NCI-H2081 (cell line): ENCODE measurements around the gene CCT5.
"Not testable (repeated sequence)": the region's sequence is repeated elsewhere in the genome, so short reads cannot be mapped to it uniquely, and the experiment has no call there.

Source experiments
- DNase-seq, 2 experiments: peaks; one replicate each; lab custom pipeline; 2025; lab: John Stamatoyannopoulos, UW

The CCT5 gene

DNA sequence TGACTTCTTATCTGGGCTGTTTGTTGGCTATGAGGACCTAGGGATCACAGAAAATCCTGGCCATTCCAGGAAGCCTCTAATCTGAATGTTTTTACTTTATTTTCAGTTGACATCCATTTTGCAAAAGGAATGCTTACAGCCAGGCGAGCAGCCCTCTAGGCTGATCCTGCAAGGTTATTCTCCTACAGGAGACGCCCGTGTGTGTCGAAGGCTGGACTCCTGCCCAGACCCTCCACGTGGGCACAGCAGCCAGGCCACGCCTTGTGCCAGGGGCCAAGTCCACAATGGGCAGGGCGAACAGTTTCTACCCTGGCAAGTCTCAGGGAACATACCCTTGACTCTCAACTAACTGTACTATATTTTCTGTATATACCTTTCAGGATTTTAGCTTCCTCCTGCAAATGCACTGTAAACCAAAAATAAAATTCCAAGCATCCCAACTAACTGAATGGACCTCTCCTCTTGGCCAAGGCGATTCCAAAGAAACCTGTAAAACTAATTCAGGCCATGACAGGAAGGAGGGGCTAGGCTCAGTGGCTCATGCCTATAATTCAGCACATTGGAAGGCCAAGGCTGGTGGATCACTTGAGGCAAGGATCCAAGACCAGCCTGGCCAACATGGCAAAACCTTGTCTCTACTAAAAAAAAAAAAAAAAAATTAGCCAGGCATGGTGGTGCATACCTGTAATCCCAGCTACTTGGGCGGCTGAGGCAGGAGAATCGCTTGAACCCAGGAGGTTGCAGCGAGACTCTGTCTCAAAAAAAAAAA lies 51.9 kb downstream of the CCT5 start:
- DNase-seq, result peak; percentile 91 to 96

DNA sequence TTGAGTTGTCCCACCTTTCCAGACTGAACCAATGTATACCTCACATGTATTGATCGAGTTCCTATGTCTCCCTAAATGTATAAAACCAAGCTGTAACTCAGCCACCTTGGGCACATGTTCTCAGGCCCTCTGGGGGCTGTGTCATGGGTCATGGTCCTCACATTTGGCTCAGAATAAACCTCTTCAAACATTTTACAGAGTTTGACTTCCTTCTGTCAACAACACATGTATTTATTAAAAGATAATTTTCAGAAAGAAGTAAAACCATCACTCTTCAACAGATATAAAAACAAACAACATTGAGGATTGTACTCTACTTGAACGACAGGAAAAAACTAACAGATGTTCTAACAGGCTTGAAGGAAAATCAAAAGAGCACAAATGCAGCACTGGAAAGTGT lies 53.1 kb downstream of the CCT5 start:
- DNase-seq, result no peak

DNA sequence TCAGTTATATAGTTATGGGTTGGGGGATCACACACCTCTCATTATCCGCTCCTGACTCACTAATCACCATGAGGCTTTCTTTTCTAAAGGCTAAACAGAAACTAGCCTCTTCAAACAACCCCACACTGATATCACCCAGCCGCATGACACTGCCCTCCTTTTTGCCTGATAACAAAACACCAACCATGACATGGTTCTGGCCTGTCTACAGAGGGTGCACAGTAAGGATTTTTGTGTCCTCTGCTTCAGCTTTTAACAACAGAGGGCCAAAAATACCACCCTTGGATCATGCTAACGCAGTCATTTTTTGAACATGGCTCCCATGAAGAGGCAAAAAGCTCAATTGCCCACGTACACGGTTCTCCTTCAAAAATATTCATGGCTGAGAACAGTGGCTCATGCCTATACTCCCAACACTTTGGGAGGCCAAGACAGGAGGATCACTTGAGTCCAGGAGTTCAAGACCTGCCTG lies 53.7 kb downstream of the CCT5 start:
- no peak for DNase-seq

DNA sequence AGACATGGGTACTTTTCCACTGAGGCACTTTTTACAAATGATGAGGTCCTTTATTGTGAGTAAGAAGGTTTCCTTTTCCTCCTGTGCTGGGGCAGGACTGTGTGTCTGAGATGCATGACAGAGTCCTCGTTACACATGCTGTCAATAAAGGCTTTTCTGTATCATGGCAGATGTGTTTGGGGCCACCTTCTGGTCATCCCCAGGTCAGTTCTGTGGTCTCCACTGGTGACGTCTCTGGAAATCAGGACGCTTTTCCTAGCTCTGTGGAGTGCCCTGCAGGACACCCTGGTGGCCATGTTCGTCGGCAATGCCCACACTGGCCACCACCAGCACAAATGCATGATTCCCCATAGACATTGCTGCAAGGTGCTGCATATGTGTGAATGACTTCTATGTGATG lies 54.9 kb downstream of the CCT5 start:
- peak in 1 of 2 experiments; percentile 52 for DNase-seq

DNA sequence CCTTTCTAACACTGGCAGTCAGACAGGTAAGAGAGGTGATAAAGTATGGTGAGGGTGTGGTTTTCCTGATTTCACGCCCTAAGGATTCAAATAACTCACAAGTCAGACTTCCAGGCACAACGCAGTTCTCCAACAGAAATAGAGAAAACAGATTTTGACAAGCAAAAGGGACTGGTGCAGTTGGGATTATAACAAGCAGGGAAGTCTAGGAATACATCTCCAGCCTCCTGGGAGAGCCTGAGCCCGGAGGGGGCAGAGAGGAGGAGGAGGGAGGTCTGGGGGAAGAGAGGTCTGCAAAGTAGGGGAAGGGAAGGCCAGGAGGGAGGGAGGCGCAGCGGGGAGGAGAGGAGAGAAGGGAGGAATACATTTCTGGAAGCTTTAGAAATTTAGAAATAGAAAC lies 56.0 kb downstream of the CCT5 start:
- peak in 1 of 2 experiments; percentile 71 for DNase-seq

DNA sequence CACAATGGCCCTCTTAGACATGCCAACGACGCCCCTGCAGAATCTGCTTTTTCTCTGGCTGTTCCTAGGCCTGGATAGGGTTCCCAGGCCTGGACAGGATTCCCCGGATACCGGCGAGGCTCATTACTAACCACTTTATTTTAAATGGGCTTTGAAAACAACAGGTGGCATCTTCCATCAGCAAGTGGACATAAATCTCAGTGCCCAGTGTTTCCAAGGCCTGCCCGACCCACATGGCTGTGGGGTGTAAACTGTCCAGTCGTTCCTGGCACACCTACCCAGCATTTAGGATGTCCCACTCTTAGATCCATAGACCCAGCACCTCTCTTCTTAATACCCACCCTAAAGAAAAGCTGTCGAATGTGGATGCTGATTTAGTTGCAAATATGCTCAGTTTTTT lies 56.7 kb downstream of the CCT5 start:
- DNase-seq, result peak in 1 of 2 experiments; percentile 62

DNA sequence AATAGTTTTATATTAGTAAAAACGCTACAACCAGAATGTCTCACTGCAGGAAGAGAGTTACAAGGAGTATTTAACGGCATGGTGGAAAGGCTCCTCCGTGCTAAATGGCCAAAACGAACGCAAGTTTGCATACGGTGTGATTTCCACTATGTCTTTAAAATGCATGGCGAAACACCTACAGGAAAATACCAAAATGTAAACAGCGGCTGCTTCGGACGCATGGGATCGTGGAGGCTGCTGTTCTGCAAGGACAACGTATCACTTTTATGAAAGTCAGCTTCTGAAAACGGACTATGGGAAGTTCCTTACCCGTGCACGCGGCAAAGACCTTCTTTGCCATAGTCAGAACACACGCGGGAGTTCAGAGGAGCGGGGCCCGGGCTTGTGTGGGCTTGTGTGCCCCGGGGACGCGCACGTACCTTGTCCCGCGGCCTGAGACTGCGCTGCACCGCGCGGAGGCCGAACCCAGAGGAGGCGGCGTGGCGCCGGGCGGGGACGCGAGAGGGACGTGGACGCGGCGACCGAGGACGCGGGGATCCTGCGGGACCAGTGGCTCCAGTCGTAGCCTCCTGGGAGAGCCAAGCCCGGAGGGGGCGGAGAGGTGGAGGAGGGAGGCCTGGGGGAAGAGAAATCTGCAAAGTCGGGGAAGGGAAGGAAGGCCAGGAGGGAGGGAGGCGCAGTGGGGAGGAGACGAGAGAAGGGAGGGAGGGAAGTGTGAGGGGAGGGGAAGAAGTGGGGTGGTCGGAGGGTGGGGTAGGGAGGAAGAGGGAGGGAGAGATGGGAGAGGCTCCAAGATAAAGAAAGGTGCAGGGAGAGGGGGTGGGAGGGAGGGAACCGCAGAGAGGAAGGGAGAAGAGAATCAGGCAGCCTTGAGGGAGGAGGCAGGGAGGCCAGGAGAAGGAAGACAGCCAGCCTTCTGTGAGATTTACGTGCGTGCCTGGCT lies 57.4 kb downstream of the CCT5 start, which contains the start of gene CMBL:
CMBL (minus strand) TSS at position 697 of the 943 bp plus-strand sequence. CDS start 17,140 bp downstream, outside the sequence.
- peak; percentile 89 to 94 for DNase-seq

DNA sequence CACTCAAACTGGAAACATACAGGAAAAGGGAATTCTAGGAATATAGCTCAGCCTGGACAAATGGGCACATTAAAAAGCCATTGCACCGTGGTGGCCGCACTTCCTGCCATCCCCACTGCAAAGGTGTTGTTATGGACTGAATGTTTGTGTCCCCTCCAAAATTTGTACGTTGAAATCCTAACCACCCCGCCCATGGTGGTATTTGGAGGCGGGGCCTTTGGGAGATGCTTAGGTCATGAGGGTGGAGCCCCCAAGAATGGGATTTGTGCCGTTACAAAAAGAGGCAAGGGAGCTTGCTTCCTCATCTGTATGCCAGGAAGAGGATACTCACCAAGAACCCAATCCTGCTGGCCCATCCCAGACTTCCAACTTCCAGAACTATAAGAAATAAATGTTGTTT lies 58.8 kb downstream of the CCT5 start:
- no peak for DNase-seq

DNA sequence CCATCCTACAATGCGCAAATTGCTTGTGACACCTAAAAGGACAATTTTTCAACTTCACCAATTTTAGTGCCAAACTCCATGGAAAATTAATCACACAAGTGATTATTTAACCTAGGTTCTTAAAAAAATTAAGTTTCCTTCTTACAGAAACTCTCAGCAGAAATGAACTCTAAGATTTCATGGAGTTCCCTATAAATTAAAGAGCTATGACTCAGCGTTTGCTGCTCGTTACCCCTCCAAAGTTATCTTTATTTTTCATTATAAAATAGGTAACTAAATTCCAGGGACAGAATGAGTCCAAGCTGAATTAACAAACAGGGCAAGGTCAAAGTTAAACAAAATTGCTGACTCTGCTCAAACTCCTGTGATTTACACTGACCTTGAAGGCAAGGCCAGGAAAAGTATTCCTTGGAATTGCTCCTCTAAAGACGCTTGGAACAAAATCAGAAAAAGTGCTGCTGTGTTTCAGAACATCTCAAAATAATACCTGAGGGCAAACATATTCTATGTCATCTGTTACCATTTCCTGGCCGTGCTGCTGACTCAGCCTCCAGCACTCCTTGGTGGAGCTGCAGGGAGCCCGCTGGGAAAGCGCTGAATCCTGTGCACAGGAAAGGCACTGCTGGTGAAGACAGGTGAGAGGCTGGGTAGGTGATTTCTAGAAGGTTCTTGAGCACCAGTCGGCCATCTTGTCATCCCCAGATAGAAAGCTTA lies 60.1 kb downstream of the CCT5 start:
- peak; percentile 40 to 74 for DNase-seq

DNA sequence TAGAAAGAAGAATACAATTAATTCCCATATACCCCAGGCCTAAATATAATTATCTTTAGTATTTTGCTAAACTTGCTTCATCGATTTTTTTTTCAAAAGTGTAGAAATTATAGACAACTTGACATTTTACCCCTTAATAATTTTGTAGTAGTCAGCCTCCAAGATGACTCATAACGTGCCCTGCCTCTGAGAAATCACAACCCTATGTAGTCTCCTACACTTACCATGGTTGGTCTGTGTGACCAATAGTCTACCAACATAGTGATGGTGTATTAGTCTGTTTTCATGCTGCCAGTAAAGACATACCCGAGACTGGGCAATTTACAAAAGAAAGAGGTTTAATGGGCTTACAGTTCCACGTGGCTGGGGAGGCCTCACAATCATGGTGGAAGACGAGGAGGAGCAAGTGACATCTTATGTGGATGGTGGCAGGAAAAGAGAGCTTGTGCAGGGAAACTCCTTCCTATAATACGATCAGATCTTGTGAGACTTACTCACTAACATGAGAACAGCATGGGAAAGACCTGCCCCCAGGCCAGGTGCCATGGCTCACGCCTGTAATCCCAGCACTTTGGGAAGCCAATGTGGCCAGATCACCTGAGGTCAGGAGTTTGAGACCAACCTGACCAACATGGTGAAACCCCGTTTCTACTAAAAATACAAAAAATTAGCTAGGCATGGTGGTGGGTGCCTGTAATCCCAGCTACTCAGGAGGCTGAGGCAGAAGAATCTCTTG lies 60.9 kb downstream of the CCT5 start:
- DNase-seq, result not testable (repeated sequence)

DNA sequence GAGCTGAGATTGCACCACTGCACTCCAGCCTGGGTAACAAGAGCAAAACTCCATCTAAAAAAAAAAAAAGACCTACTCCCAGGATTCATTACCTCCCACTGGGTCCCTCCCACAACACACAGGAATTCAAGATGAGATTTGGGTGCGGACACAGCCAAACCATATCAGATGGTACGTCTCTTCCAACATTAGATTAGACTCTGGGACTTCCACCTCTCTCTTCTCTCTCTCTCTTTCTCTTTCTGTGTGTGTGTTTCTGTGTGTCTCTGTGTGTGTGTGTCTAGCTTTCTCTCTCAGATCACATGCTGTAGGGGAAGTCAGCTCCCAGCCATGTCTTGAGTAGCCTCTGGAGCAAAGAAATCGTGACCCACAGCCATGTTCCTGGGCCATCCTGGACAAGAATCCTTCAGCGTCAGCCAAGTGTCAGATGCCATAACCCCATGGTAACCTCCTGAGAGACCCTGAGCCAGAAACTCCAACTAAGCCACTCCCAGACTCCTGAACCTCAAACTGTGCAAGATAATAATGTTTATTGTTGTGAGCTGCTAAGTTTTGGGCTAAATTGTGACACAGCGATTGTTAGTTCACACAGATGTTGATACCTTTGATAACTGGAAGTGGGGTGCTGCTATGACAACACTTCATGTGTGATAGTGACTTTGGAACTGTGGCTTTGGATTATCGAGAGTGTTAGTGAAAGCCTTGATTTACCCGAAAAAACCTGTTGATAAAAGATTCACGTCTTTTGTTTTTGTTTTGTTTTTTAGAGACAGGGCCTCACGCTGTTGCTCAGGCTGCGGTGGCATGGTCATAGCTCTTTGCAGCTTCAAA lies 61.7 kb downstream of the CCT5 start:
- no peak for DNase-seq

DNA sequence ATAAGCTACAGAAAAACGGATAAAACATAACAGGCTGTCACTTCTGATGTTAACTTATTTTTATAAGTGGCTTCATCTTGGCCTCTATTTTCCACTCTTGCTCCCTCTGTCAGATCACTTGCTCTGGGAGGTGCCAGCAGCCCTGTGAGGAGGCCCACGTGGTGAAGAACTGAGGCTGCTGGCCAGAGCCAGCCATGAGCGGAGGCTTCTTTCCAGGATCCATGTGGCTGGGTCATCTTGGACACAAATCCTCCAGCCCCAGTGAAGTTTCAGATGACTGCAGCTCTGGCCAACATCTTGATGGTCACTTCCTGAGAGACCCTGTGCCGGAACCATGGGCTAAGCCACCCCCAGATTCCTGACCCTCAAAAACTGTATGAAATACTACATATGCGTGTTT lies 65.1 kb downstream of the CCT5 start:
- no peak for DNase-seq
